AML-193 (cell line): ENCODE data around the gene TLE3.

Experiments used
- DNase-seq, 2 experiments: peaks; one replicate each; lab custom pipeline; 2025; lab: John Stamatoyannopoulos, UW

TLE3 gene

DNA sequence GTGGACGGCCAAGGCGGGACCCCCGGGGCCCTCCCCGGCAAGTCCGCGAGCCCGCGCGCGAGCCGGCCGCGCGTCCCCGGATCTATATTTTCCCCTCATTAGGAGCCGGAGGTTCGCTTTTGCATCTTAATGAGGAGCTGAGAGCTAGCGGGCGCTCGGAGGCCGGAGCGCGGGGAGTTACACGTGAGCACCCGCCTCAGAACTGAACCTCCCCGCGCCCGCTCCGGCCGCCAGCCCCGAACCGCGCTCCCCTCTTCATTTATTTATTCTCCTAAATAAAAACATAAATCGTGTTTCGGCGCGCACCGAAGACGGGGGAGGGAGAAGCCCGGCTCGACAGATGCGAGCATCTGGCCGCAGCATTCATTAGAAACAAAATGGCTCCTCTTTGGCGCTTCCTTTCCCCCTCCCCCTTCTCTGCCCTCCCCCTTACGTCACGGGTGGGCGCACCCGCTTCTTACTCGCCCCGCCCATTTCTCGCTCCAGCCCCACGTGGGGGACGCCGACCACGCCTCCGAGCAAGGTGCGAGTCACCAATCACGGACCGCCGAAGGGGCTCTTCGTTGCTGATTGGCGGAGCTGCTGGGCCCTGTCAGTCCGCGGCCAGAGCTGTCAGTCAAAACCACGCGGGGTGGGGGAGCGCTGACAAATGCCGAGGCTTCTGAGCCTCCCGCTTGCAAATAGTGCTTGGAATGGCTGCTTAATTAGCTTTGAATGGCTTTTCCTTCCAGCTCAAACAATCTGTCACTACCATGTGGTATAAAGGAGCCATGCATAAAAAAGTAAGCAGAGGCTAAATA, 1.6 kb upstream of the TLE3 start:
- peak; percentile 91 to 92 for DNase-seq

DNA sequence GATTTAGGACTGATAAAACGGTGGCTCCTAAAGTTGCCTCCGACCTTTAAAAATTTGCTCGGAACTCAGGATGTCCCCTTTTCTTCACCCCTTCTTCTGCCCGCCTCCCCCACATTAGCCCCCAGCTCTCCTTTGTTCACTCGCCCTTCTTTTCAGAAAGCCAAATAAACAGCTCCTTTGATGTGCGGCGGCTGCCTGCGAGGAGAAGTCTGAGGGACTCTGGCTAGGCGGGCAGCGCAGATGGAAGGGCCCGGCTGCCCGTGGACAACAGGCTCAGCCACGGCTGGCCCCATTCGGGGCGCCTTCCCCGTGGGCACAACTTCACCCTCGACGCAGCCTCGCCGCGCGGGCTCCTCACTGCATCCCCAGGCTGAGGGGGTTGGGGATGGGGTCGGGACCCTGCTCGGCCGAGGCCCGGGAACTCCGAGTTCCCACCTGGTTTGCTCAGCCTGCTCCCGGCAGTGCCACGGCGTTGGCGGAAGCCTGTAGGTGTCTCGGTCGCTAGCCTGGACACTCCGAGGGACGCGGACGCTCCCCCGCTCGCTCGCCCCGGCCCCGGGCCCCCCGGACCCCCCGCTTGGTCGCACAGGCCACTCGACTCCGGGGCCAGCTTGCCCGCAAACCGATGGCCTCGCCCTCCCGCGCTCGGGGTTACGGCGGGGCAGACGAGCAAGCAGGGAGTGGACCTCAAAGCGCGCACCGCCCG, 897 bp upstream of the TLE3 start:
- no peak for DNase-seq

DNA sequence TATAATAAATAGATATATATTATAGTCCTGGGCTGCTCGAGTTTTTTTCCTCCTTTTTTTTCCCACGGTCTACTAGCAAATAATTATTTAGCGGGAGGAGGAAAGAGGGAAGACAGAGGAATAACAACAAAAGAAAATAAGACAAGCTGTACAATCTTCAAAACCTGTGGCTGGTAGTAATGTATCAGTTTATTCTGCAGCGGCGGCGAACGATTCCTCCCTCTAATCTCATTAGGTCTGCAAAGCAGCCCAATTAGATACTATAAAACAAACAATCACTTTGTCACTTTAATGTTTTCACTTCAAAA, 390 bp upstream of the TLE3 start:
- no peak for DNase-seq

DNA sequence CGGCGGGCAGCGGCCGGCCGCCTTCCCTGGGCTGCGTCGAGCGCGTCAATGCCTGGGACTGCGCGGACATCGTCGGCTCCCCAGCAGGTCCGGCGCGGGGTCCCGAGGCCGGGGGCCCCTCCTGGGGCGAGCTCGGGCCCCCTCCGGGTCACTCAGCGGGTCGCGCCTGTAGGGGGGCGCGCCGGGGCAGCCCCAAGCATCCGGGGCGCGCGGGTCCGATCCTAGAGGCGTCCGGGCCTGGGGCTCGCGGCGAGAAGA, 725 bp downstream of the TLE3 start:
- no peak for DNase-seq

DNA sequence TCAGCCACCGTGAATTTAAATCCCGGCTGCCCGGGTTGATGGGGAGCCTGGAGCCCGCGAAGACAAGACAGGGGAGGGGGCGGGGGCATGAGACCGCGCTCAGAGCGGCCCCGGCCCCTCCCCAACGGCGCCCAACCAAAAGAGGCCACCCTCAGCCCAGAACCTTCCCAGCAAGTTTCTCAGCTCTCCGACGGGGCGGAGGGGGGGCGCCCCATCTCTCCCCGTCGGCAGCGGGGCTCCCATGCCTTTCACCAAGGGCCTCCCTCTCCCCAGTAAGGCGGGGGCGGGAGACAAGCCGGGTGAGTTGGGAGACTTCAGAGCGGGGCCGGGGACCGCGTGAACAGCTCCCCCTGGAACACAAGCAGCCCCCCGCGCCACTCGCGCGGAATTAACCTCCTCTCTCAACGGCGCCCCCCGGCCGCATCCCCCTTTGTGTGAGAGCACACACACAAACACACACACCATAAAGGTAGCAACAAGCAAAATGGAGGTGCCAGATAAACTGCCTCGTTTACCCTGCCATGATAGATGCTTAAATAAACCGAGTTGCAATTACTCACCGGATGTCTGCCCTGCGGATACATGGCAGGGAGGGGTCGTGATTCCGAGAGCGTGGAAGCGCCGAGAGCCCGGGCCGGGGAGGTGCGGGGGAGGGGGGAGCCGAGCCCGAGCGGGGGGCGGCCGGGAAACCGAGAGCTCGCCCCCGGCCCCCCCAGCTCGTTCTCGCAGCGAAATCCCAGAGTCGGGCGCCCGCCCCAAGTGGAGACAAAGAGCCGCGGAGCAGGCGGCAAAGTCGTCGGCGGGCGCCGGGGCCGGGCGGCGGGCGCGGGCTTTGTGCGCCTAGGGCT, 1.3 kb downstream of the TLE3 start:
- no peak for DNase-seq

DNA sequence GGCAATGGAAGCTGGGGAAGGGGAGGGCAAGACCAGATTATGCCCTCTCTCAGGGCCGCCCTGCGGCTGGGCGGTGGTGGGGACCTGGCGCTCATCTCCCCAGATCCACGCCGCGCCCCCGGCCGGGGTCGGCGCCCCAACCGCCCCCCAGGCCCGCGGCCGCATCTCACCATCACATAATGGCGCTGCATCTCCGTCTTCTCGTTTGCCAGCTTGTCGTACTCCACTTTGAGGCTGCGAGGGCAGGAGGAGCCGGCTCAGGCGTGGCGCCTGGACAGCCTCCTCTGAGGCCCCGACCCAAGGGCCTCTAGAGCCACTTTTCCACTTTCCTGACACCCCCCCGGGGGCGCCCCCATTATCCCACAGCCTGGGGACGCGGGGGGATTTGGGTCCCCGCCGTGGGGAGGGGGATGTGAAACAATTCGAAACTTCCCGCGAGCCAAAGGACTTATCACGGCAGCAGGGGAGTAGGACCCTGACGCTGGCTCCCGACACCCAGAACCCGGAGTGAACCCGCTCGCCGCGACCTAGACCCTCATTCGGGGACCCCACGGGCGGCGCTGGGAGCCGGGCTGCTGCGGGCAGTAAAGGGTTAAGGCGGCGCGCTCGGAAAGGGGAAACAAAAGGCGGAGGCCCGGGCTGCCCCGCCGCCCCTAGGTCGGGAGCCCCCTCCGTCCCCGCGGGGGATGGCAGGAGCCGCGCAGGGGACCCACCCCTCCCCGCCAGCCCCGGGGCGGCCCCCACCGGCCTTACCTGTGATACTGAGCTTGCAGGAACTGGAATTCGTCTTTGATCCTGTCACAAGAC, 2.1 kb downstream of the TLE3 start:
- no peak for DNase-seq

DNA sequence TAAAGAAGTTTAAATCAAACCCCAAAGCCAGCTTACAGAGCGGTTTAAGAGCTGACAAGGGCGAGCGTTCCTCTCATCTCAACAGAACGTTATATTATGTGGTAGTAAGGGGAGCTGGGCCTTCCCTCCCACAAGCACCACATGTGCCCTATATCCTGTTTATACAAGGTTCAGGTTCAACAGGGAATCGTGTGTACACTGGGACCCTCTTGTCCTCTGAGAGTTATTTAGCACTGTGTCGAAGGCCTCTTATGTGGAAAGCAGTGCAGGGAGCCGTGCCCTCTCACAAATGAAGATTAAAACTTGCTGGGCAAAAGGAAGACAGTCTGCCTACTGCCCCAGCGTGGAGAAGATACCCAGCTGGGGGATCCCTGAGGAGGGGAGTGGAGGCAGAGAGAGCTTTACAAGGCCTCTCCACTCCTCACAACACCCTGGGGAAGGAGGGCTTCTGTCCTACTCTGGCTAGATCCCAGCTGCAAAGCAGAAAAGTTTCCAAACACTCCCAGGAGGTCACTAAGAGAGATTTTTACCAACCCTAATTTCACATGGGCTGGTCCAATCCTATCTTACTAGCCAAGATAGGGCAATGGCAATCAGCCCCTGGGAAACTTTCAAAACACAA, 2.9 kb downstream of the TLE3 start:
- no peak for DNase-seq

DNA sequence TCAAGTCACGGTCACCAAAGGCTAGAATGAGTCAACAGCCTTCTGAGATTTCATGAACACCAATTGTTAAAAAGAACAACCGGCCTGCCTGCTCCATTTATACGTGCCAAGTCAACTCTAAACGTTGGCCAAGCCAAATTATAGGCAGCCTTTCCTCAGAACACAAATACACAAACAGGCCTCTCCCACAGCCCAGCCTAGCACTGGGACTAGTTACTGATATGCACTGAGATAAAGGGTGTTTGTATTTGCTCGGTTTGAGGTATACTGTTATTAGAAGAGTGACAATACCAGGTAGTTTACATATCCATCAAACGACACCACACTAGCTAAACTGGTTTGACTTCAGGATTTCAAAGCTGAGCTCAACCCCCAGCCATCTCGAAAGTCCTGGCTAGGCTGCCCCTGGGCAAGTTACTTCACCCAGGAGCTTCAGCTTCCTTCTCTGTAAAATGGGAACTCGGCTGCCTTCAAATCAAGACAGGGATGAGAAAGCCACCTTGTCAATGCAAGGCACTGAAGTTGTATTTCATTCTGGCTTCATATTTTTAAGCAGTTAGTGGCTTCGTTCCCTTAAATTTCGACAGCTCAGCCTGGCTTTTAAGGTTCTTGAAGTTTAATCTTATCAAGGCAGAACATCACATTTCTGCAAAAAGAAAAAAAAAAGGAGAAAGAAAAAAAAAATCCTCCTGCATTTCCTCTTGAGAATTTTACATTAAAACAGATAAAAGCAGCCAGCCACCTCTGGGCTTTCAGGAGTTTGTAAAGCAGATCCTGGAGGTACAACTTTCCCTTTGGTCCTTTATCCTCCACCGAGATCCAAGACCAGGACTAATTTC, 4.0 kb downstream of the TLE3 start:
- DNase-seq, result peak in 1 of 2 experiments; percentile 8

DNA sequence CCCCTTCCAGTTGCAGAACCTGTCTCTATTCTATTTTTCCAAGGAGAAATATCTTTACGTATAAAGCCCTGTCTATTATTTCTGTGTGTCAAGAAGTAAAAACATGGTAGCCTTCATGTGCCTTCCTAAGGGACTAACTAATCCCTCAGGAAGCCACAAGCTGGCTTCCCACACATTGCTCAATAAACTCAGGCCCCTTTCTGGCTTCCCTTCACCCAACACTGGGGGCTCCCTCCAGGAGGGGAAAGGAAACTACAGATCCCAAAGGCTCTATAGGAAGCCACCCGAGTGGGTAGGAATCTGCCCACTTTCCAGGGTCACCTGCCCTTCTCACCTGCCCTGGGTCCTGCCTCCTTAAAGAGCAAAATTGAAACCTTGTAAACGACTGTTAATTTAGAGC, 4.6 kb downstream of the TLE3 start:
- no peak for DNase-seq

DNA sequence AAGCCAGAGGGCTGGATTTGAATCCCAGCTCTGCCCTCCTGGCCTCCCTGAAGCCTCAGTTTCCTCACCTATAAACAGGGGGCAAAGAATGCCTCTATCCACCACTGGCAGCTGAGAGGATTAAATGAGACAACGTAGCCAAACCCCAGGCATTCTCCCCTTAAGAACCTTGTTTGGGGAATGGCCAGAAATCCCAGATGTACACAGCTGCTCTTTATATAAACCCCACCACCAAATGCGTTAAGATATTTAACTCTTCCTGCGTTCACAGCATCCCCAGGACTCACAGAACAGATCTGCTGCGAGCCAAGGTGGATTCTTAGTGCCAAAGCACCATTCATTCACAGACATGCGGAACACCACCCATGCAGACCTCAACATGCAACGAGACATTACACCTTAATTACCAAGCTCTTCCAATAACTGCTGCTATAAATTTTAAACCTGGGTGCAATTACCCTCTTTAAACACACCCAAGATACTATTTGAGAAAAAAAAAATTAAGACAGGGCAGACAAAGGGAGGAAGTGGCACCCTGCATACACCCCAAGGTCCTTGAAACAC, 5.2 kb downstream of the TLE3 start:
- DNase-seq, result no peak

DNA sequence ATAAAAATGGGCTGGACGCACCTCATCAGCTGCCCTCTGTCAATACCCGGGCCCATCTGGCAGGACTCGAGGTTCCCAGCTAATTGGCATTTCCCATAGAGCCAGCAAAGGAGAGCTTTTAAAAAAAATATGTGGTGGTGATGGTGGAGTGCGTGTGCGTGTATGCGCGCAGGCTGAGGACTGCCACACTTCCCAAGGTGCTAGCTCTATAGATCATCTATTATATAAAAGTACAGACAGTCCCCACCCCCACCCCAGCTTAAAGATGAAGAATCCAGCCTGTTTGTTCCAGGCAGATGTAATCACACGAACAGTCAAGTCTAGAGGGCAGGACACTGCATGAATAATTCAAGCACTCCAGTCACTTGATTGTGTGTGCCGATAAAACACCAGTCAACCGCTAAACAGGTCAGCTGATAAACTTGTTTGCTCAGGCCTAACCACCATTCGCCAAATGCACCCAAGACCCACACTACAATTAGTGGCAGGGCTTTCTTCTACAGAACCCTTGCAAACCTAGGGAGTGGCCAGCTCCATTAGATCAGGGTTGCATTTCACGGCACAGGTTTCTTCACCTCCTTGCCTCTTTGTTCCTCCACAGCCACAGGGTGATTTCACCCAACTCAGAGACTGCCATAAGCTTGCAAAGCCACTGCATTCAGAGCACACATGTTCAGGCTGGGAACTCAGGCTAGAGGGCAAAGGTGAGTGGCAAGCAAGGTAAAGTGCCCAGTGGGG, 5.8 kb downstream of the TLE3 start:
- no peak for DNase-seq

DNA sequence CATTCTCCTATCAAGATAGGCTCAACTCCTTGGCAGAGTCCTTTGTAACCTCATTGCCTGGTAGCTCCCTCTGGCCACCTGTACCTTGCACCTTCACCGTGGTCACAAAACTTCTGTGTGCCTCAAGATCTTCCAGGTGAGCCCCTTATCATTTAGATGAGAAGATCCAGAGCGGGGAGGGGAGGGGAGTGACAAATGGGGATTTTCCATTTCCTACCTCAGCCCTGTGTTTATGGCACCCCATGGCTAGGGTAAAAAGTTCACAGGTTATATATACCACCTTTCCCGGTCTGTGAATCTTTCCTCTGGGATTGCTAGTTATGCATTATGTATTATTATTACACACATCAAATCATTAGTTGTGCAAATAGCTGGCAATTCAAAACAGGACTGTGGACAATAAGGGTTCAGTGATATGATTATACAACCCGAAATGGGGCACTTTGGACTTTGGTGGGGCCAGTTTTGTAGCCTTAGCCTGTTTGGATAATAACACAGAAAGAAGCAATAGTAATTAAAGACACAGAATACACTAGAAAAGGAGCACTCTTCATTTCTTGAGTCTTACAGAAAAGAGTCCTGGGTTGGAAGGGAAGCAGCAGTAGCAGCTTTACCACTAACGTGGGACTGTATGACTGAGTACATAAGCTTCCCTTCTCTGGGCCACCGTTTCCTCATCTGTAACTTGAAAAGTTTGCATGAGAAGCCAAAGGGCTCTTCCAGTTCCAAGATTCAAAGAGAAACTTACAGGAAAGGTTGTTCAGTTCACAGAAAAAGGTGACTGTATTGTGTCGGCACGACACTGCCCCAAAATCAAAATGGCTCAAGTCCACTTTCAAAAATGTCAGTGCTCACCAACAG, 7.1 kb downstream of the TLE3 start:
- no peak for DNase-seq

DNA sequence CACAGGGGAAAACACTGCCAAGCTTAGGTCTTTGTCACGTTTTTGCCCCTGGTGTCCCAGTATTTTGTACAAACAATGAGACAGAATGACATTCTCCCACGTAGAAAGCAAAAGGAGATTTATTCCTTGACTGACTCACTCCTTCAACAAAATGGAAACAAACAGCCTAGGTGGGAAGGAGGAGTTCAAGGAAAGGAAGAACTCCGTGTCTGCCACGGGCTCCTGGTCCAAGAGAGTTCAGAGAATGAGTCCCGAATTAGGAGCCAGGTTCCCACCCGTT, 8.1 kb downstream of the TLE3 start:
- no peak for DNase-seq

DNA sequence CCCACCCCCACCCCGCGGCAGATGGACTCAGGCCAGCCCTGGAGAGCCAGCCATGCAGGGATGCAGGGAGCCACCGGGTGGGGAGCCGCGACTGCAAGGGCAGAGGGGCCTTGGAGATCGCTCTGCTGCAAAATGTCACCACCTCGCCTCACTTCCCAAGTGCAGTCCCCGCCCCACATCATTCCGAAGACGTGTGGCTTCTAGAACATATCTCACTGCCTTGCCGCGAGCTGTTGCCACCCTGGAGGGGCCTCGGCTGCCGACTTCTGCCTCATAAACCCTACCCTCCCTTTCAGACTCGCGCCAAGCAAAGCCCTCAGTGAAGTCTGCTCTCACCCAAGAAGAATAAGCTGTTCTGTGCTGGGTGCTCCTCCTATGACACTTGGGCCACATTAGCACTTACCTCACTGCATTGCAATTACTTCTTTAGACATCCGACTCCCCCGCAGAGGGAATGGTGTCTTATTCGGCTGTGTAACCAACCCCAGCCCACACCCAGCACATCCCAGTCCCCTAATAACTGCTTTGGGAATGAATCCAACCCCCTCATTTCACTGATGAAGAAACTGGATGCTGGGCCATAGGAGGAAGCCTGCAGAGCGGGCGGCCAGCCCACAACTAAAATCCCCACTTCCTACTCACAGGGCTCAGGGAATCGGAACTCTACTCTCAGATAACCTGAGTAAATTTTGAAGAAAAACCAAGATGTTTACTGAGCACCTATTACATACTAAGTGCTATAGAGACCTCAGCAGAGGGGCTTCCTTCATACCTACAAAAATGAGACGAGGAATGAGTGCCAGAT, 8.6 kb downstream of the TLE3 start:
- no peak for DNase-seq

DNA sequence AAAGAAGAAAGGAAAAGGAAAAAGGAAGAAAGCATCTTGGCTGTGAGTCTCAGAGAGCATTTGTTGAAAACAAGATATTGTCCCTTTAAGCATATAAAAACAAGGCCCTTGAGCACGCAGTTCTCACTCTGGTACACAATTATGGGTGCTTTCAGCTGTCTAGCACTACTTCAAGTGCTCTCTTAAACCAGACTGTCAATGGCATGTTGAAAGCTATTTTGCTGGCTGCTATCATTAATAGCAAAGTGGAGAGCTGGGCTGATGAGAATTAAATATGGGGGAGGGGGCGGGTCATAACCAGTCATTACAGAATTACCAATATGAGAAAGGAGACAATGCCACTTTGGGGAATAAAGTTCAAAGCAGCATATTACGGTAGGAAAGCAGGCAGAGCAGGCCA, 9.3 kb downstream of the TLE3 start:
- DNase-seq, result no peak

DNA sequence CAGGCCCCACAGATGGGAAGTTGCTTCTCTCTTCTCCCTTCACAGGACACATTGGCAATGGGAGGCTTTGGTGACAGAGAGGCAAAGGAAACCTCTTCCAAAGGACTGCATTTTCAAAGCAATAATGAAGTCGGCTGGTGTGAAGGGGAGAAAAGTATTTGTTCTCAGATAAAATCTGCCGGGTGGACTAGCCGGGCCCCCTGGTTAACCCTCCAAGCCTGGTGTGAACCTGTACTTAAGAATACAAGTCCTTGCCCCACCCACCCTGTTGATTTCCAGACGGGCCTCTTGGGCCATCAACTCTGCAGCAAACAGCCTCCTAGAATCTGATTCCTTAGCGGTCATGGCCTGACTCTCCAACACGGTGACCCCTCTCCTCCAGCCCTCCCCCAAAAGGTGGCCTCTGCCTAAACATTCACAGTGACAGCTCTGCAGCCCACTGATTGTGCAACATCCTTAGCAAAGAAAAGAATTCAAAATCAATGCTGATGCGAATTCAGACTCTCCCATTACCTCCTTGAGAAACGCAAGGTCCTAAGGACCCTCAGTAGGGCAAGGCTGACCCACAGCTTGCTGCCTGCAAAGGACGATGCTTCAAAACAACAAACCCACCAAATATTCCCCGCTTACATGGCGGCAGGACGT, 9.9 kb downstream of the TLE3 start:
- no peak for DNase-seq

DNA sequence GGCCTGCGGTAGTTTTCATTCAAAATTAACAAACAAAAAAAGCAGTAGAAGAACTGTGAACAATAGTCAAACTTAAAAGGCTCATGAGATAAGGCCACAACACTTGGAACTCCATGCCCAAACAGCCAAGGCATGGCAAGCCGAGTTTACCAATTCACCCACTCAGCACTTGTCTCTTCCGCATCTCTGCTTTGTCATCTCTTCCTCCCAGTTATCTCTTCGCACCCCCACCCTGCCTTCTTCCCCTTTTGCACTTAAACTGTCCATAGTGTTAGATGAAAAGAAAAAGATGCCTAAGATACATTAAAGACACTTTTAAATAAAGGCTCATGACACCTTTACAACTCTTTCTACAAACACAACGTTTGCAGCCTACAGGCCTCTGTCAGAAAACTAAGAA, 11.1 kb downstream of the TLE3 start:
- peak; percentile 28 to 36 for DNase-seq

DNA sequence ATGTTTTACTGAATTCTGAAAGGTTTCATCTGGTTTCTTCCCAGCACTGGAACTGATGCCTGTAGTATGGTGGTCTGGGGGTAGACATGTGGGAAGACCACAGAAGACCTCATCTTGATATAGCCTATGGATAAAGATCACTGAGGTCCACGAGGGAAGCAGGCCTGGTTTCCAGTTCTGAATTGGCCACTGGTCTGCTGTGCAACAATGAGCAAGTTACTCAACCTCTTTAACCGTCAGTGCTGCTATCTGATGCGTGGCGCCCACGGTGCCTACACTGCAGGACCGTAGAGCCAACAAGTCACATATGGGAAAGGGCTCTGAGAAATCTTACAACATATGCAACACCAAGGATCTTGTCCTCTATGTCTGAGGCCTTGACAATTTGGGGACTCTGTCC, 13.3 kb downstream of the TLE3 start:
- DNase-seq, result no peak
